ENCODE results near the gene CSRNP3.

DNA sequence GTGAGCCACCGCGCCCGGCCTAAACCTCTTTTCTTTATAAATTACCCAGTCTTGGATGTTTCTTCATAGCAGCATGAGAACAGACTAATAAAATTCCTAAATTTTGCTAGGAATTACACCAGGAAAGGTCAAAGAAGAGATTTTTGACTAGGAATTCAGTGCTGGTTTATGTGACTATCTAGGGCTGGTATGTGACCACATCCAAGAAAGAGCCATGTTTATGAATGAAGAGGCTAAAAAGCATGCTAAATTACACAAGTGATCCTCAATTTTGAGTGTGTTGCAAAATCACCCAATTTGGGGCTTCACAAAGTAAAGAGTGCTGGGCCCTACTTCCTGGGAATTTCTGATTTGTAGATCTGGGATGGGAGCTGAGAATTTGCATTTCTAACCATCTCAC is 123.6 kb downstream of the CSRNP3 start:
- TF ChIP-seq, protein P1, sequence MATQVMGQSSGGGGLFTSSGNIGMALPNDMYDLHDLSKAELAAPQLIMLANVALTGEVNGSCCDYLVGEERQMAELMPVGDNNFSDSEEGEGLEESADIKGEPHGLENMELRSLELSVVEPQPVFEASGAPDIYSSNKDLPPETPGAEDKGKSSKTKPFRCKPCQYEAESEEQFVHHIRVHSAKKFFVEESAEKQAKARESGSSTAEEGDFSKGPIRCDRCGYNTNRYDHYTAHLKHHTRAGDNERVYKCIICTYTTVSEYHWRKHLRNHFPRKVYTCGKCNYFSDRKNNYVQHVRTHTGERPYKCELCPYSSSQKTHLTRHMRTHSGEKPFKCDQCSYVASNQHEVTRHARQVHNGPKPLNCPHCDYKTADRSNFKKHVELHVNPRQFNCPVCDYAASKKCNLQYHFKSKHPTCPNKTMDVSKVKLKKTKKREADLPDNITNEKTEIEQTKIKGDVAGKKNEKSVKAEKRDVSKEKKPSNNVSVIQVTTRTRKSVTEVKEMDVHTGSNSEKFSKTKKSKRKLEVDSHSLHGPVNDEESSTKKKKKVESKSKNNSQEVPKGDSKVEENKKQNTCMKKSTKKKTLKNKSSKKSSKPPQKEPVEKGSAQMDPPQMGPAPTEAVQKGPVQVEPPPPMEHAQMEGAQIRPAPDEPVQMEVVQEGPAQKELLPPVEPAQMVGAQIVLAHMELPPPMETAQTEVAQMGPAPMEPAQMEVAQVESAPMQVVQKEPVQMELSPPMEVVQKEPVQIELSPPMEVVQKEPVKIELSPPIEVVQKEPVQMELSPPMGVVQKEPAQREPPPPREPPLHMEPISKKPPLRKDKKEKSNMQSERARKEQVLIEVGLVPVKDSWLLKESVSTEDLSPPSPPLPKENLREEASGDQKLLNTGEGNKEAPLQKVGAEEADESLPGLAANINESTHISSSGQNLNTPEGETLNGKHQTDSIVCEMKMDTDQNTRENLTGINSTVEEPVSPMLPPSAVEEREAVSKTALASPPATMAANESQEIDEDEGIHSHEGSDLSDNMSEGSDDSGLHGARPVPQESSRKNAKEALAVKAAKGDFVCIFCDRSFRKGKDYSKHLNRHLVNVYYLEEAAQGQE (IDR thresholded peaks at IDR 0.05; ENCODE audit: low read depth), result no peak
- TF ChIP-seq TAF1 (IDR thresholded peaks at IDR 0.05; ENCODE audit: low read depth) (no peak), FOXM1 (IDR thresholded peaks at IDR 0.05; ENCODE audit: borderline replicate concordance, low read depth) (no peak), EP300 (IDR thresholded peaks at IDR 0.05; ENCODE audit: borderline replicate concordance) (no peak), CEBPB (IDR thresholded peaks at IDR 0.05) (no peak), YY1 (IDR thresholded peaks at IDR 0.05; ENCODE audit: low read depth) (no peak), ZBTB7A (IDR thresholded peaks at IDR 0.05; ENCODE audit: low read depth) (no peak), TCF12 (IDR thresholded peaks at IDR 0.05; ENCODE audit: low read depth) (no peak)
- TF ChIP-seq, protein P2, sequence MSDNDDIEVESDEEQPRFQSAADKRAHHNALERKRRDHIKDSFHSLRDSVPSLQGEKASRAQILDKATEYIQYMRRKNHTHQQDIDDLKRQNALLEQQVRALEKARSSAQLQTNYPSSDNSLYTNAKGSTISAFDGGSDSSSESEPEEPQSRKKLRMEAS (IDR thresholded peaks at IDR 0.05), result no peak
